ENCODE results near the gene AFDN.
A peak's percentile ranks its signal among the peaks of the same experiment; 100 is the strongest.

AFDN gene

DNA sequence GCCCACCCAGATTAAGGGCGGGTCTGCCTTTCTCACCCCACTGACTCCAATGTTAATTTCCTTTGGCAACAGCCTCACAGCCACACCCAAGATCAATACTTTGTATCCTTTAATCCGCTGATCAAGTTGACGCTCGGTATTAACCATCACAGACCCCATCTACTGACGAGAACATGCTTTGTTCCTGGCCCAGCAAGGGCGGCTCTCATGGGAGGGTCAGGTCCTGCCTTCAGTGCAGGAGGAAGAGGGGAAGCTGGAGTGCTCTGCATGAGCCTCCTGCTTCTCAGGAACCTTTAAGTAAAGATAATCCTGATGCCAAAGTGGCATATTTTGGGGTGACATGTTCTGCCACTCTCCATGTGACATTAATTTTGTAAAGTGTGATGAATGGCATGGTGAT lies 179.1 kb downstream of the AFDN start:
- DNase-seq (ENCODE audit: low read depth): no peak
- TF ChIP-seq, protein P1, sequence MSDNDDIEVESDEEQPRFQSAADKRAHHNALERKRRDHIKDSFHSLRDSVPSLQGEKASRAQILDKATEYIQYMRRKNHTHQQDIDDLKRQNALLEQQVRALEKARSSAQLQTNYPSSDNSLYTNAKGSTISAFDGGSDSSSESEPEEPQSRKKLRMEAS (IDR thresholded peaks at IDR 0.05; ENCODE audit: low read depth, low read length): no peak
- no peak for TF ChIP-seq MYC (IDR thresholded peaks at IDR 0.05; ENCODE audit: low read depth, low read length)
- no peak for TF ChIP-seq POLR2A (IDR thresholded peaks at IDR 0.05; ENCODE audit: extremely low read depth, insufficient read length)
- H3K4me3 ChIP-seq (ENCODE audit: low read depth, low read length): no peak overlapping the region

DNA sequence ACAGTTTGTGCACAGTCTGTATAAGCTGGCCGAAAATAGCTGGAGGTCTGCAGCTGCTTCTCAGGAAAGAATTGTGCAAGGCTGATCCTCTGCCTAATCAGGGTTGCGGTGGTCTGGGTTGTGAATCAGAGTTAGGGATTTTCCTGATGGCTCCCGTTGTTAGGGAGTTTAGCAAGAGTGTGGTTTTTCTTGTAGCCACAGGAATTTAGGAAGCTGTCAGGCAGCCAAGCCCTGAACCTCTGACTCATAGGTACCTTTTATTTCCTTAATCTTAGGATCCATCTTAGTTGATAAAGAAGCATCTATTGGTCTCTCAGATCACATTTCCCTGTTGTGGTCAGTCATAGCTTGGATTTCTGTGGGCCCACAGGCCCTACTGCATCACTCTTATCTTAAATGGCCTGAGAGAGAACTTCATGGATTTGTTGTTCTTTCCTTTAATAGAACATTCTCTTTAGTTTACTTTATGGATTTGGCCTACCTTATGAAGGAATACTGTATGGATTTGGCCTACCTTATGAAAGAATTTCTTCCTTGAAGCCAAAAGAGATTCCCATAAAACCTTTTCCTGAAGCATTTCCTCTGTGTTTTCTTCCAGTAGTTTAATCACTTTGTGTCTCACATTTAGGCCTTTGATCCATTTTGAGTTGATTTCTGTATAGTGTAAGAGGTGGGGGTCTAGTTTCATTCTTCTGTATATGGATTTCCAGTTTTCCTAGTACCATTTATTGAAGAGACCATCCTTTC lies 181.1 kb downstream of the AFDN start:
- no peak overlapping the region for H3K4me3 ChIP-seq (ENCODE audit: low read depth, low read length)
- TF ChIP-seq, protein P1 (IDR thresholded peaks at IDR 0.05; ENCODE audit: low read depth, low read length): no peak
- TF ChIP-seq, protein P2, sequence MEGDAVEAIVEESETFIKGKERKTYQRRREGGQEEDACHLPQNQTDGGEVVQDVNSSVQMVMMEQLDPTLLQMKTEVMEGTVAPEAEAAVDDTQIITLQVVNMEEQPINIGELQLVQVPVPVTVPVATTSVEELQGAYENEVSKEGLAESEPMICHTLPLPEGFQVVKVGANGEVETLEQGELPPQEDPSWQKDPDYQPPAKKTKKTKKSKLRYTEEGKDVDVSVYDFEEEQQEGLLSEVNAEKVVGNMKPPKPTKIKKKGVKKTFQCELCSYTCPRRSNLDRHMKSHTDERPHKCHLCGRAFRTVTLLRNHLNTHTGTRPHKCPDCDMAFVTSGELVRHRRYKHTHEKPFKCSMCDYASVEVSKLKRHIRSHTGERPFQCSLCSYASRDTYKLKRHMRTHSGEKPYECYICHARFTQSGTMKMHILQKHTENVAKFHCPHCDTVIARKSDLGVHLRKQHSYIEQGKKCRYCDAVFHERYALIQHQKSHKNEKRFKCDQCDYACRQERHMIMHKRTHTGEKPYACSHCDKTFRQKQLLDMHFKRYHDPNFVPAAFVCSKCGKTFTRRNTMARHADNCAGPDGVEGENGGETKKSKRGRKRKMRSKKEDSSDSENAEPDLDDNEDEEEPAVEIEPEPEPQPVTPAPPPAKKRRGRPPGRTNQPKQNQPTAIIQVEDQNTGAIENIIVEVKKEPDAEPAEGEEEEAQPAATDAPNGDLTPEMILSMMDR (IDR thresholded peaks at IDR 0.05; ENCODE audit: low read depth, low read length): no peak
- no peak for TF ChIP-seq MYC (IDR thresholded peaks at IDR 0.05; ENCODE audit: low read depth, low read length)
- DNase-seq (ENCODE audit: low read depth): peak; percentile 73

DNA sequence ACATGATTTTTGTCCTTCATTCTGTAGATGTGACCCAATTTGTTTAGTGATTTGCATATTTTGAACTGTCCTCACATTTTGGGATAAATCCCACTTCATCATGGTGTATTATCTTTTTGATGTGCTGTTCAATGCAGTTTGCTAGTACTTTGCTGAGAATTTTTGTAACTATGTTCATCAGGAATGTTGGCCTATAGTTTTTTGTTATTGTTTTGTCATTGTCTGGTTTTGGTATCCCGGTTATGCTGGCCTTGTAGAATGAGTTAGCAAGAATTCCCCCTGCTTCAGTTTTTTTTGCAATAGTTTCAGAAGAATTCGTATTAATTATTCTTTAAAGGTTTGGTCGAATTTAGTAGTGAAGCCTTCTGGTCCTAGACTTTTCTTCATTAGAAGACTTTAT lies 182.6 kb downstream of the AFDN start:
- TF ChIP-seq, protein P2 (IDR thresholded peaks at IDR 0.05; ENCODE audit: low read depth, low read length): no peak
- TF ChIP-seq, protein P1 (IDR thresholded peaks at IDR 0.05; ENCODE audit: low read depth, low read length): no peak
- TF ChIP-seq POLR2A (IDR thresholded peaks at IDR 0.05; ENCODE audit: extremely low read depth, insufficient read length) (no peak), MYC (IDR thresholded peaks at IDR 0.05; ENCODE audit: low read depth, low read length) (no peak)
- H3K4me3 ChIP-seq (ENCODE audit: low read depth, low read length): no peak overlapping the region
- no peak for DNase-seq (ENCODE audit: low read depth)

DNA sequence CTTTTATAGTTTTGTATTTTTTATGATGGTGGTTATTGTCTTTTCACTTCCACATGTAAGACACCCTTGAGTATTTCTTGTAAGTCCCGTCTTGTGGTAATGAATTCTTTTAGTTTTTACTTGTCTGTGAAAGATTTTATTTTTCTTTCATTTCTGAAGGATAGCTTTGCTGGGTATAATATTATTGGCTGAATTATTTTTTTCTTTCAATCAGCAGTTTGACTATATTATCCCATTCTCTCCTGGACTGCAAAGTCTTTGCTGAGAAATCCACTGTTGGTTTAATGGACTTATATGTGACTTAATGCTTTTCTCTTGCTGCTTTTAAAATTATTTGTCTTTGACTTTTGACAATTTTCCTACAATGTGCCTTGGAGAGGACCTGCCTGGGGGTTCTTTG lies 184.6 kb downstream of the AFDN start:
- no peak for TF ChIP-seq MYC (IDR thresholded peaks at IDR 0.05; ENCODE audit: low read depth, low read length)
- TF ChIP-seq, protein P1 (IDR thresholded peaks at IDR 0.05; ENCODE audit: low read depth, low read length): no peak
- no peak for TF ChIP-seq POLR2A (IDR thresholded peaks at IDR 0.05; ENCODE audit: extremely low read depth, insufficient read length)
- TF ChIP-seq, protein P2 (IDR thresholded peaks at IDR 0.05; ENCODE audit: low read depth, low read length): no peak
- DNase-seq (ENCODE audit: low read depth): no peak
- H3K4me3 ChIP-seq (ENCODE audit: low read depth, low read length): no peak overlapping the region

DNA sequence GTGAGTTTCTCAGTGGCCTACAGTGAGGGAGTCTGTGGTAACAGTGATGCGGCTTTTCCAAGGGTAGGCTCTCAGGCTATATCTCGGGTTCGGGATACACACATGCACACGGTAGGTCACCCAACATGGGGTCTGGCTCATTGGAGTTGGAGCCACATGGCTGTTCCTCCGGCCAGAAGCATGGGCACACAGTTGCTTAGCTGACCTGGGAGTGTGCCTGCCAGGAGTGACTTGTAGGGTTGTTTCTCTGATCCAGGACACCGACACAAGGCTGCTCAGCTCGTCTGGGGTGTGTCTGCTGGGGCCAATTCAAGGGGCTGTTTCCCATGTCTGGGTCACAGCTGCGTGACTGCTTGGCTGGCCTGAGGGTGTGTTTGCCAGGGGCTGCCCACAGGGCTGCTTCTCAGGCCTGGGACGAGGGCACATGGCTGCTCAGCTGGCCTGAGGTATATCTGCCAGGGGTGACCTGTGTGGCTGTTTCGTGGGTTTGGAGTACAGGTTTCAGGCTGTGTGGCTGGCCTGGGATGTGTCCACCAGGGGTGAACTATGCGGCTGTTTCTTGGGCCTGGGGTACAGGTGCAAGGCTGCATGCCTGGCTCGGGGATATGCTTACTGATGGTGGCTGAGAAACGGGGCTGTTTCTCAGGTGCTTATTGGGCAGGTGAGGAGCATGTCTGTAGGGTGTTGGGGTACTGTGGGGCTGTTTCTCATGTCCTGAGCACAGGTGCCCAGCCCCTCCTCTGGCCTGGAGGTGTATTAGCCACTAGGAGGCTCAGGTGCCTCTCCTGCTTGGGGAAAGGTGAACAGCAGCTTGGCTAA lies 185.9 kb downstream of the AFDN start:
- H3K4me3 ChIP-seq (ENCODE audit: low read depth, low read length): no peak overlapping the region
- TF ChIP-seq MYC (IDR thresholded peaks at IDR 0.05; ENCODE audit: low read depth, low read length): no peak
- TF ChIP-seq, protein P1 (IDR thresholded peaks at IDR 0.05; ENCODE audit: low read depth, low read length): no peak
- TF ChIP-seq, protein P2 (IDR thresholded peaks at IDR 0.05; ENCODE audit: low read depth, low read length): no peak
- TF ChIP-seq POLR2A (IDR thresholded peaks at IDR 0.05; ENCODE audit: extremely low read depth, insufficient read length): no peak
- no peak for DNase-seq (ENCODE audit: low read depth)
